Keratinocyte (primary cell): ENCODE measurements around the gene SPTBN5. TPM values are rescaled to one million over a fixed set of nuclear protein-coding genes. Genes with fewer than 3 reads are reported as not detected.

Source experiments
- DNase-seq: peaks from one replicate; pipeline ENCODE4 v3.0.0-alpha.2; 2011; ENCODE audit warnings: low read depth, missing footprints, low spot score
- FAIRE-seq: peaks from 2 replicates; lab custom pipeline; 2011; peaks lifted over from hg19 to GRCh38; lab: Jason Lieb, UNC
- H2AFZ ChIP-seq: 2 replicates; pipeline ENCODE4 v1.6.0; 2012; ENCODE audit warnings: low read length, control low read depth, inconsistent platforms; ENCODE audit not compliant: control insufficient read depth
- H3K27ac ChIP-seq: 2 replicates; pipeline ENCODE4 v1.5.1; 2011; ENCODE audit warnings: low read length; ENCODE audit not compliant: control insufficient read depth, insufficient read depth
- H3K27me3 ChIP-seq: 3 replicates; pipeline ENCODE4 v1.6.0; 2011; ENCODE audit warnings: low read length; ENCODE audit not compliant: control insufficient read depth, insufficient read depth; ENCODE audit errors: extremely low read depth
- H3K36me3 ChIP-seq, 2 experiments: 2 replicates in 1 of 2; 3 replicates in 1 of 2; pipeline ENCODE4 v1.5.1; 2011; ENCODE audit warnings: low read length in 2 of 2, mild to moderate bottlenecking in 1 of 2; ENCODE audit not compliant: control insufficient read depth in 2 of 2, insufficient read depth in 2 of 2; ENCODE audit errors: extremely low read depth in 1 of 2
- H3K4me1 ChIP-seq: 3 replicates; pipeline ENCODE4 v1.5.1; 2011; ENCODE audit warnings: low read length; ENCODE audit not compliant: control insufficient read depth, insufficient read depth; ENCODE audit errors: extremely low read depth
- H3K4me2 ChIP-seq: 3 replicates; pipeline ENCODE4 v1.6.0; 2011; ENCODE audit warnings: low read depth, low read length; ENCODE audit not compliant: control insufficient read depth, insufficient read depth; ENCODE audit errors: extremely low read depth
- H3K4me3 ChIP-seq, 3 experiments: fragments of 200-600 bp in 1 of 3; sonication (generic) in 1 of 3; 2 replicates in 2 of 3; 3 replicates in 1 of 3; pipeline ENCODE4 v1.5.1; 2011 to 2016; ENCODE audit warnings: low read length in 3 of 3, mild to moderate bottlenecking in 3 of 3, control low read depth in 2 of 3, inconsistent platforms in 1 of 3, low read depth in 1 of 3, mixed read lengths in 1 of 3, mixed run types in 1 of 3, moderate library complexity in 1 of 3; ENCODE audit not compliant: control insufficient read depth in 2 of 3, insufficient read depth in 2 of 3; ENCODE audit errors: extremely low read depth in 1 of 3
- H3K79me2 ChIP-seq: 2 replicates; pipeline ENCODE4 v1.6.0; 2012; ENCODE audit warnings: low read length; ENCODE audit not compliant: control insufficient read depth, insufficient read depth
- H3K9ac ChIP-seq: 3 replicates; pipeline ENCODE4 v1.6.0; 2011; ENCODE audit warnings: low read length; ENCODE audit not compliant: control insufficient read depth, insufficient read depth; ENCODE audit errors: extremely low read depth
- H3K9me1 ChIP-seq: 3 replicates; pipeline ENCODE4 v1.6.0; 2011; ENCODE audit warnings: low read length; ENCODE audit not compliant: control insufficient read depth, insufficient read depth; ENCODE audit errors: extremely low read depth
- H3K9me3 ChIP-seq: 2 replicates; pipeline ENCODE4 v1.5.1; 2012; ENCODE audit warnings: low read depth, low read length; ENCODE audit not compliant: control insufficient read depth
- H4K20me1 ChIP-seq: 3 replicates; pipeline ENCODE4 v1.6.0; 2011; ENCODE audit warnings: low read length; ENCODE audit not compliant: control insufficient read depth, insufficient read depth; ENCODE audit errors: extremely low read depth
- CTCF ChIP-seq, 3 experiments: IDR thresholded peaks in 1 of 3; conservative IDR thresholded peaks in 1 of 3; optimal IDR thresholded peaks in 1 of 3; 2 replicates in 2 of 3; 3 replicates in 1 of 3; pipeline versions ENCODE3 to v1.5.1; 2011; ENCODE audit warnings: low read length in 3 of 3, mild to moderate bottlenecking in 3 of 3, moderate library complexity in 2 of 3, control low read depth in 1 of 3, inconsistent platforms in 1 of 3; ENCODE audit not compliant: insufficient read depth in 2 of 3; ENCODE audit errors: extremely low read depth in 1 of 3
- EZH2 ChIP-seq: IDR thresholded peaks from one replicate; pipeline ENCODE4 v1.6.1; 2012; ENCODE audit warnings: inconsistent platforms, mild to moderate bottlenecking, low read length, moderate library complexity
- dilution Hi-C: fragments of 300-500 bp; cut with MboI; formaldehyde crosslinking; loops from one replicate; pipeline ENCODE4 v1.7.0; 2020; ENCODE audit warnings: low sequenced_read_pairs; ENCODE audit not compliant: extremely low pct_ligation_motif_present
- polyA plus RNA-seq, 5 experiments: library from polyadenylated mRNA; depleted of rRNA in 3 of 5; stranded (reverse) in 3 of 5; stranded (forward) in 1 of 5; unstranded in 1 of 5; fragments of >200 nt; gene quantifications; 1 replicate in 1 of 5; 2 replicates in 3 of 5; 3 replicates in 1 of 5; pipeline versions ENCODE4 v1.2.1 to v1.2.3, GENCODE V29; 2011 to 2012; ENCODE audit warnings: missing spikeins in 2 of 5, low read depth in 1 of 5, low replicate concordance in 1 of 5

SPTBN5 gene
- polyA plus RNA-seq, 1 donor (not counting 4 experiments of a cell fraction or from before 2014, with no cell fraction given) = 0.66 TPM

- Histone ChIP-seq H2AFZ (no peak overlapping the region), H3K27ac (no peak overlapping the region), H3K79me2 (no peaks in the 10 kb centered on the region), H3K36me3 (peaks cover 19 to 32% of the 10 kb centered on the region in 2 experiments), H3K4me3 (no peak overlapping the region), H3K4me1 (peaks cover 22% of the 10 kb centered on the region), H3K9me3 (no peaks in the 10 kb centered on the region), H3K27me3 (no peaks in the 10 kb centered on the region), H3K4me2 (no peak overlapping the region), H4K20me1 (no peaks in the 10 kb centered on the region), H3K9me1 (no peaks in the 10 kb centered on the region), H3K9ac (no peak overlapping the region)
- no peak for TF ChIP-seq CTCF (optimal IDR thresholded peaks at IDR 0.05 in 1 of 3, IDR thresholded peaks at IDR 0.05 in 1 of 3, conservative IDR thresholded peaks at IDR 0.05 in 1 of 3; ENCODE audit: extremely low read depth in 1 of 3, insufficient read depth in 2 of 3, low read length in 3 of 3)
- no peak for TF ChIP-seq EZH2
- FAIRE-seq = no peak
- dilution Hi-C loops = no loop called here
- no peak for DNase-seq
Measured at GRCh38 chr15:41847206-41847605, 46.6 kb downstream of the SPTBN5 start.

- Histone ChIP-seq H3K79me2 (no peaks in the 10 kb centered on the region), H3K4me1 (peaks cover 21% of the 10 kb centered on the region), H3K9ac (no peak overlapping the region), H3K9me3 (no peaks in the 10 kb centered on the region), H3K36me3 (peaks cover 22 to 39% of the 10 kb centered on the region in 2 experiments), H3K27ac (no peak overlapping the region), H4K20me1 (no peaks in the 10 kb centered on the region), H3K4me3 (no peak overlapping the region), H3K4me2 (no peak overlapping the region), H3K9me1 (no peaks in the 10 kb centered on the region), H3K27me3 (no peaks in the 10 kb centered on the region), H2AFZ (no peak overlapping the region)
- TF ChIP-seq CTCF (optimal IDR thresholded peaks at IDR 0.05 in 1 of 3, IDR thresholded peaks at IDR 0.05 in 1 of 3, conservative IDR thresholded peaks at IDR 0.05 in 1 of 3; ENCODE audit: extremely low read depth in 1 of 3, insufficient read depth in 2 of 3, low read length in 3 of 3) (no peak), EZH2 (no peak)
- dilution Hi-C loops = no loop called here
- FAIRE-seq (no peak), DNase-seq (no peak)
Measured at GRCh38 chr15:41844814-41845213, 49.0 kb downstream of the SPTBN5 start.
